Lower leg skin (tissue), 3 donors: ENCODE data around the gene NFILZ.

Source experiments
- POLR2A ChIP-seq, 2 donors: fragments of 450-650 bp; IDR thresholded peaks; one replicate each; pipeline ENCODE4 v1.6.1; 2016 to 2017; ENCODE audit warnings: antibody characterized with exemption in 2 of 2, mild to moderate bottlenecking in 1 of 2, moderate library complexity in 1 of 2
- TF ChIP-seq, protein P1 (sequence below), 3 donors: fragments of 450-650 bp; IDR thresholded peaks; one replicate each; pipeline ENCODE4 v1.5.1; 2016; ENCODE audit warnings: antibody characterized with exemption in 3 of 3, mild to moderate bottlenecking in 3 of 3, moderate library complexity in 2 of 3

DNA sequence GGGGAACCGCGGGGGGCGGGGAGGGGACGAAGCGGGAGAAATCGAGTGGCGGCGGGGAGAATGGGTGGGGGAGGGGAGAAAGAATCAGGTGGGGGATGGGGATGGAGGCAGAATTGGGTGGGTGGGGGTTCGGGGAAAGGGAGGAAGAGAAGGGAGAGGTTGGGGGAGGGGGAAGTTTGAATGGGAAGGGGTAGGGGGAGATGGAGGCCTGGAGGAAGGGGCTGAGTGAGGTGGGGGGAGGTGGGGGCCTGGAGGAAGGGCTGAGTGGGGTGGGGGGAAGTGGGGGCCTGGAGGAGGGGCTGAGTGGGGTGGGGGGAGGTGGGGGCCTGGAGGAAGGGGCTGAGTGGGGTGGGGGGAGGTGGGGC is 19.5 kb upstream of the NFILZ start:
- no peak for TF ChIP-seq POLR2A (IDR thresholded peaks at IDR 0.05)
- TF ChIP-seq, protein P1, sequence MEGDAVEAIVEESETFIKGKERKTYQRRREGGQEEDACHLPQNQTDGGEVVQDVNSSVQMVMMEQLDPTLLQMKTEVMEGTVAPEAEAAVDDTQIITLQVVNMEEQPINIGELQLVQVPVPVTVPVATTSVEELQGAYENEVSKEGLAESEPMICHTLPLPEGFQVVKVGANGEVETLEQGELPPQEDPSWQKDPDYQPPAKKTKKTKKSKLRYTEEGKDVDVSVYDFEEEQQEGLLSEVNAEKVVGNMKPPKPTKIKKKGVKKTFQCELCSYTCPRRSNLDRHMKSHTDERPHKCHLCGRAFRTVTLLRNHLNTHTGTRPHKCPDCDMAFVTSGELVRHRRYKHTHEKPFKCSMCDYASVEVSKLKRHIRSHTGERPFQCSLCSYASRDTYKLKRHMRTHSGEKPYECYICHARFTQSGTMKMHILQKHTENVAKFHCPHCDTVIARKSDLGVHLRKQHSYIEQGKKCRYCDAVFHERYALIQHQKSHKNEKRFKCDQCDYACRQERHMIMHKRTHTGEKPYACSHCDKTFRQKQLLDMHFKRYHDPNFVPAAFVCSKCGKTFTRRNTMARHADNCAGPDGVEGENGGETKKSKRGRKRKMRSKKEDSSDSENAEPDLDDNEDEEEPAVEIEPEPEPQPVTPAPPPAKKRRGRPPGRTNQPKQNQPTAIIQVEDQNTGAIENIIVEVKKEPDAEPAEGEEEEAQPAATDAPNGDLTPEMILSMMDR (IDR thresholded peaks at IDR 0.05), result no peak
